Loucy (cell line): Measurements from ENCODE around the gene LHPP.

Source experiments
- H2AFZ ChIP-seq: fragments of 200-600 bp; sonication (generic); 2 replicates; pipeline ENCODE4 v1.6.0; 2016; ENCODE audit warnings: antibody characterized with exemption, mild to moderate bottlenecking, low read length, moderate library complexity
- H3F3A ChIP-seq: fragments of 200-600 bp; 2 replicates; pipeline ENCODE4 v1.6.0; 2016; ENCODE audit warnings: antibody characterized with exemption, low read depth, mild to moderate bottlenecking
- H3K27me3 ChIP-seq: fragments of 200-600 bp; sonication (generic); 2 replicates; pipeline ENCODE4 v1.6.1; 2014; ENCODE audit warnings: low read length, mild to moderate bottlenecking; ENCODE audit not compliant: insufficient read depth, poor library complexity, severe bottlenecking
- H3K36me3 ChIP-seq: fragments of 200-600 bp; sonication (generic); 2 replicates; pipeline ENCODE4 v1.6.1; 2016; ENCODE audit warnings: low read length; ENCODE audit not compliant: insufficient read depth
- H3K4me1 ChIP-seq: fragments of 200-600 bp; sonication (generic); 2 replicates; pipeline ENCODE4 v1.5.1; 2014; ENCODE audit warnings: low read length, mild to moderate bottlenecking; ENCODE audit not compliant: insufficient read depth, poor library complexity, severe bottlenecking
- H3K4me2 ChIP-seq: fragments of 200-600 bp; sonication (generic); 2 replicates; pipeline ENCODE4 v1.6.0; 2014; ENCODE audit warnings: antibody characterized with exemption, low read length, low read depth, mild to moderate bottlenecking; ENCODE audit not compliant: poor library complexity, severe bottlenecking
- H3K4me3 ChIP-seq: fragments of 200-600 bp; sonication (generic); 2 replicates; pipeline ENCODE4 v1.5.1; 2014; ENCODE audit warnings: low read length, mild to moderate bottlenecking, mixed read lengths; ENCODE audit not compliant: poor library complexity, severe bottlenecking
- H3K79me2 ChIP-seq: fragments of 200-600 bp; sonication (generic); 2 replicates; pipeline ENCODE4 v1.6.1; 2014; ENCODE audit warnings: low read length; ENCODE audit not compliant: insufficient read depth
- H3K9ac ChIP-seq: fragments of 200-600 bp; sonication (generic); 2 replicates; pipeline ENCODE4 v1.6.0; 2014; ENCODE audit warnings: mild to moderate bottlenecking, low read depth, low read length, moderate library complexity; ENCODE audit not compliant: poor library complexity, severe bottlenecking
- H3K9me2 ChIP-seq: fragments of 200-600 bp; sonication (generic); replicated peaks from 2 replicates; pipeline ENCODE4 v1.6.1; 2016; ENCODE audit warnings: low read depth, low read length, mixed read lengths
- H3K9me3 ChIP-seq: fragments of 200-600 bp; sonication (generic); 2 replicates; pipeline ENCODE4 v1.6.1; 2014; ENCODE audit warnings: mild to moderate bottlenecking, antibody characterized with exemption, low read length, low read depth; ENCODE audit not compliant: insufficient read depth
- H4K20me1 ChIP-seq: fragments of 200-600 bp; sonication (generic); 2 replicates; pipeline ENCODE4 v1.6.0; 2014; ENCODE audit warnings: antibody characterized with exemption, low read length, mild to moderate bottlenecking; ENCODE audit not compliant: insufficient read depth, poor library complexity, severe bottlenecking
- CTCF ChIP-seq: fragments of 200-600 bp; sonication (generic); conservative IDR thresholded peaks from 2 replicates; pipeline ENCODE4 v1.5.1; 2014; ENCODE audit warnings: mild to moderate bottlenecking, antibody characterized with exemption, low read length
- EZH2phosphoT487 ChIP-seq: fragments of 200-600 bp; IDR thresholded peaks from 2 replicates; pipeline ENCODE4 v1.6.1; 2018; ENCODE audit warnings: antibody characterized with exemption, mild to moderate bottlenecking, moderate library complexity, borderline replicate concordance

LHPP gene

GRCh38 chr10:124593431-124593985 lies 131.9 kb downstream of the LHPP start:
- Histone ChIP-seq H4K20me1 (no peaks in the 10 kb centered on the region), H3K9ac (no peak overlapping the region), H3K4me3 (no peak overlapping the region), H3K36me3 (no peaks in the 10 kb centered on the region), H3K9me3 (no peaks in the 10 kb centered on the region), H3K9me2 (no peaks in the 10 kb centered on the region), H3K4me2 (no peak overlapping the region), H3F3A (no peaks in the 10 kb centered on the region), H3K4me1 (no peaks in the 10 kb centered on the region), H2AFZ (no peak overlapping the region), H3K27me3 (no peaks in the 10 kb centered on the region), H3K79me2 (no peaks in the 10 kb centered on the region)
- TF ChIP-seq CTCF (no peak), EZH2phosphoT487 (no peak)

DNA sequence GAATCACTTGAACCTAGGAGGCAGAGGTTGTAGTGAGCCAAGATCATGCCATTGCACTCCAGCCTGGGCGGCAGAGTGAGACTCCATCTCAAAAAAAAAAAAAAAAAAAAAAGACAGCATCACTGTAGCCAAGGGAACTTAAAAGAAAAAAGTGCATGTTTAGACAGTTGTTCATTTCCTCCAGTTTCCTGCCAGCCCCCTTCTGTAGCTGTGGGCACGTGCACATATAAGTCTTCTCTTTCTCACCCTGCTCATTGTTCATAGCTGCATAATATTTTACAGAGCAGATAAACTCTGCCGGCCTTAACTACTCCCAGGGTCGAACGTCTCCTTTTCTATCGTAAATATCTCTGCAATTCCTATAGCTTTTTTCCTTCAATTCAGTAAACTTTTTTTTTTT lies 132.6 kb downstream of the LHPP start:
- TF ChIP-seq EZH2phosphoT487 = no peak
- TF ChIP-seq CTCF = no peak
- Histone ChIP-seq H3K27me3 (no peaks in the 10 kb centered on the region), H3K4me1 (no peaks in the 10 kb centered on the region), H3K9ac (no peak overlapping the region), H3K79me2 (no peaks in the 10 kb centered on the region), H3K9me2 (no peaks in the 10 kb centered on the region), H4K20me1 (no peaks in the 10 kb centered on the region), H3K9me3 (no peaks in the 10 kb centered on the region), H2AFZ (no peak overlapping the region), H3K36me3 (no peaks in the 10 kb centered on the region), H3K4me2 (no peak overlapping the region), H3K4me3 (no peak overlapping the region), H3F3A (no peaks in the 10 kb centered on the region)

- H3K9me3 ChIP-seq = no peaks in the 10 kb centered on the region
- no peaks in the 10 kb centered on the region for H3K36me3 ChIP-seq
- H3K79me2 ChIP-seq = no peaks in the 10 kb centered on the region
- H3K9ac ChIP-seq = no peak overlapping the region
- H3K4me2 ChIP-seq = no peak overlapping the region
- TF ChIP-seq EZH2phosphoT487 (no peak), CTCF (no peak)
- H4K20me1 ChIP-seq = no peaks in the 10 kb centered on the region
- no peaks in the 10 kb centered on the region for H3K4me1 ChIP-seq
- H3F3A ChIP-seq = no peaks in the 10 kb centered on the region
- no peaks in the 10 kb centered on the region for H3K27me3 ChIP-seq
- H2AFZ ChIP-seq = no peak overlapping the region
- H3K9me2 ChIP-seq = no peaks in the 10 kb centered on the region
- no peak overlapping the region for H3K4me3 ChIP-seq
Observed at GRCh38 chr10:124595143-124595883, 133.7 kb downstream of the LHPP start.
